Glomerular visceral epithelial cell (primary cell): ENCODE results near the gene LBR.

Experiments
- DNase-seq: peaks from one replicate; pipeline ENCODE4 v3.0.0-alpha.2; 2016; ENCODE audit errors: extremely low spot score

Gene LBR

GRCh38 chr1:225373155-225373554, 54.7 kb downstream of the LBR start:
- no peak for DNase-seq

GRCh38 chr1:225371366-225372010, 56.4 kb downstream of the LBR start:
- no peak for DNase-seq

GRCh38 chr1:225368036-225368552, 59.7 kb downstream of the LBR start:
- no peak for DNase-seq

GRCh38 chr1:225366552-225366951, 61.3 kb downstream of the LBR start:
- DNase-seq: no peak

GRCh38 chr1:225366018-225366417, 61.8 kb downstream of the LBR start:
- no peak for DNase-seq

GRCh38 chr1:225364439-225364838, 63.4 kb downstream of the LBR start:
- DNase-seq: no peak

GRCh38 chr1:225362805-225363204, 65.0 kb downstream of the LBR start:
- DNase-seq: no peak

- DNase-seq: no peak
Observed at GRCh38 chr1:225361176-225361575, 66.7 kb downstream of the LBR start.

GRCh38 chr1:225360119-225360518, 67.7 kb downstream of the LBR start:
- DNase-seq: no peak

- DNase-seq: no peak
Observed at GRCh38 chr1:225355863-225356262, 72.0 kb downstream of the LBR start.

- DNase-seq: no peak
Observed at GRCh38 chr1:225354906-225355305, 72.9 kb downstream of the LBR start.
